Measurements from ENCODE around the gene PMAIP1.
"Not testable (repeated sequence)": the region's sequence is repeated elsewhere in the genome, so short reads cannot be mapped to it uniquely, and the experiment has no call there.

PMAIP1 gene

GRCh38 chr18:59885579-59886163, 14.1 kb upstream of the PMAIP1 start:
- no peak for DNase-seq

GRCh38 chr18:59886399-59886798, 13.4 kb upstream of the PMAIP1 start:
- DNase-seq: not testable (repeated sequence)

- no peak for DNase-seq
These were observed 7.7 kb upstream of the PMAIP1 start for GRCh38 chr18:59892123-59892522.

- DNase-seq: no peak
These were observed 5.8 kb upstream of the PMAIP1 start for GRCh38 chr18:59893971-59894370.

- DNase-seq: no peak
These were observed 2.4 kb upstream of the PMAIP1 start for GRCh38 chr18:59897321-59897954.

GRCh38 chr18:59898093-59898492, 1.7 kb upstream of the PMAIP1 start:
- DNase-seq: no peak

GRCh38 chr18:59898609-59899297, 1.0 kb upstream of the PMAIP1 start:
- DNase-seq: no peak

GRCh38 chr18:59900222-59901128, 679 bp downstream of the PMAIP1 start:
- DNase-seq: peak; percentile 79

- peak; percentile 46 for DNase-seq
These were observed 2.6 kb downstream of the PMAIP1 start for GRCh38 chr18:59902131-59902992.

- peak; percentile 42 for DNase-seq
These were observed 3.3 kb downstream of the PMAIP1 start for GRCh38 chr18:59902993-59903610.

- no peak for DNase-seq
These were observed 4.3 kb downstream of the PMAIP1 start for GRCh38 chr18:59904011-59904601.

- peak; percentile 6 for DNase-seq
These were observed 5.9 kb downstream of the PMAIP1 start for GRCh38 chr18:59905686-59906091.

- no peak for DNase-seq
These were observed 6.4 kb downstream of the PMAIP1 start for GRCh38 chr18:59906203-59906602.

- peak; percentile 30 for DNase-seq
These were observed 7.4 kb downstream of the PMAIP1 start for GRCh38 chr18:59907172-59907571.

- peak; percentile 12 for DNase-seq
These were observed 7.9 kb downstream of the PMAIP1 start for GRCh38 chr18:59907660-59908059.

- DNase-seq: no peak
These were observed 9.0 kb downstream of the PMAIP1 start for GRCh38 chr18:59908799-59909198.

- no peak for DNase-seq
These were observed 9.7 kb downstream of the PMAIP1 start for GRCh38 chr18:59909289-59910036.

- DNase-seq: peak; percentile 34
These were observed 11.2 kb downstream of the PMAIP1 start for GRCh38 chr18:59910967-59911366.

GRCh38 chr18:59911600-59911999, 11.8 kb downstream of the PMAIP1 start:
- DNase-seq: no peak

GRCh38 chr18:59912007-59912550, 12.3 kb downstream of the PMAIP1 start:
- no peak for DNase-seq
